NCI-H1092 treated with DMSO at 0.1 percent for 48 hours (cell line): ENCODE results near the gene IKBKG.
A peak's percentile ranks its signal among the peaks of the same experiment; 100 is the strongest.
"Not testable (repeated sequence)": the region's sequence is repeated elsewhere in the genome, so short reads cannot be mapped to it uniquely, and the experiment has no call there.

Experiments
- DNase-seq: peaks from one replicate; lab custom pipeline; 2025; lab: John Stamatoyannopoulos, UW

IKBKG gene

DNA sequence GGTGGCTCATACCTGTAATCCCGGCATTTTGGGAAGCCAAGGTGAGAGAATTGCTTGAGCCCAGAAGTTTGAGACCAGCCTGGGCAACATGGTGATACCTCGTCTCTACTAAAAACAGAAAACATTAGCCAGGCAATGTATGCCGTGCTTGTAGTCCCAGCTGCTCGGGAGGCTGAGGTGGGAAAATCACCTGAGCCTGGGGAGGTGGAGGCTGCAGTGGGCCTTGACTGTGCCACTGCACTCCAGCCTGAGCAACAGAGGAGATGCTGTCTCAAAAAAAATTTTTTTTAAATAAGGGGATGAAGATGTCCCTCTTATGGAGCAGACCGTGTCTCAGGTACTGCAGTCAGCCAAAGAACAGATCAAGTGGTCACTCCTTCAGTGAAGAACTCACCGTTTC lies 58.1 kb downstream of the IKBKG start:
- DNase-seq = no peak

DNA sequence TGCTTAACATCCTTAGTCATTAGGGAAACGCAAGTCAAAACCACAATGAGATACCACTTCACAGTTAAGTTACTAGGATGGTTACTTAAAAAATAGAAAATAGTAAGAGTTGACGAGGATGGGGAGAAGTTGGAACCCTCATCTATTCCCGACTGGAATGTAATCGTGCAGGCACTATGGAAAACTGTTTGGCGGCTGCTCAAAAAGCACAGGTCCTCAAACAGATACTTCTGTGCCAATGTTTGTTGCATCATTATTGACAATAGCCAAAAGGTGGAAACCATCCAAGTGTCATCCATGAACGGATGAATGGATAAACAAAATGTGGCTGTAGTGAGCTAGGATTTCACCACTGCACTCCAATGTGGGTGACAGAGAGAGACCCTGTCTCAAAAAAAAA lies 60.0 kb downstream of the IKBKG start:
- DNase-seq = peak; percentile 84

DNA sequence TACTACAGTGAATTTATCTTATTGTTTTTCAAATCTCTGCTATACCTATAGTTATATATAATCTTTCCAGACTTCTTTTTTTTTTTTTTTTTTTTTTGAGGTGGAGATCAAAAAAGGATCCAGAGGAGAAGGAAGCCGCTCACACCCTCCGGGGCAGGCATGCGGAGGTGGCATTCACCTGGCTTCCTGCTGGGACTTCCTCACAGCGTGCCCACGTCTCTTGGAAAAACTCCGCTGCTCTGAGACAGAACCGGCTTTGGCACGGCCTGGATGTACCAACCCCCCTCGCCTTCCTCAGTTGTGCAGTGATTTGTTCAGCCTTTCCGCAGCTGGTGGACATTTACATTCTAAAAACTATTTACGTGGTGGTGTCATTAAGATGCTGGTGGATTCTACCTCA lies 60.6 kb downstream of the IKBKG start:
- not testable (repeated sequence) for DNase-seq

DNA sequence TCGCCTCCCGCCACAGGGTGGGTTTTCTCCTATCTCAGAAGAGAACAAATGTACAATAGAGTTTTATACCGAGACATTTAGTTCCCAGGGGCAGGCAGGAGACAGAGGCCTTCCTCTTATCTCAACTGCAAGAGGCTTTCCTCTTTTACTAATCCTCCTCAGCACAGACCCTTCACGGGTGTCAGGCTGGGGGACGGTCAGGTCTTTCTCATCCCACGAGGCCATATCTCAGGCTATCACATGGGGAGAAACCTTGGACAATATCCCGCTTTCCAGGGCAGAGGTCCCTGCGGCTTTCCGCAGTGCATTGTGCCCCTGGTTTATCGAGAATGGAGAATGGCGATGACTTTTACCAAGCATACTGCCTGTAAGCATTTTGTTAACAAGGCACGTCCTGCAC lies 61.4 kb downstream of the IKBKG start:
- DNase-seq = not testable (repeated sequence)

DNA sequence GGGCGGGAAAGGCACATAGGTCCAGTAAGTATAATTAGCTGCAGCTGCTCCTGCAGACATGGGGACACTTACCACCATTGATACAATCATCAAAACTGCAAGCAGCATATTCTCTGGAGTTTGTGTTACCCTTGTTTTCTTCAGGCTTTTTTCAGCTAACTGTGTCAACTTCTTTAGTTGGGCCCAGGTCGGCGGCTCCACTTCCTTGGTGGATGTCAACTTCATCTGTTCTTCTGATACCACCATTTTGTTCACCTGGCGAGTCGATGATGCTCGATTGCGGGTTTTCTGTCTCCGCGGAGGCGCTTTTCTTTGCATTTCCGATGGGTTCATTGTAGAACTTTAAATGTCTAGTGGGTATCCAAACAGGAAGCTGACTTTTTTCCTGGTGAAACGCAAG lies 63.7 kb downstream of the IKBKG start:
- not testable (repeated sequence) for DNase-seq

DNA sequence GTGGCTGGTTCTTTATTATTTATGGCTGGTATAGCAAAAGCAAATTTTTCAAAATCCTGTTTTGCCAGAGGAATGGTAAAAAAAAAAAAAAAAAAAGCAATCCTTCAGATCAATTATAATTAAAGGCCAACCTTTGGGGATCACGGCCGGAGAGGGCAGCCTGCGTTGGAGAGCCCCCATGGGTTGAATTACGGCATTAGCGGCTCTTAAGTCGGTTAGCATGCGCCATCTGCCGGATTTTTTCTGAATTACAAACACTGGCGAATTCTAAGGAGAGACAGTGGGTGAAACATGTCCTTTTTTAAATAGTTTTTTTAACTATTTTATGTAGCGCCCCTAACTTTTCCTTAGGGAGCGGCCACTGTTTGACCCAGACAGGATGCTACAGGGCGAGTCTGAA lies 66.2 kb downstream of the IKBKG start:
- not testable (repeated sequence) for DNase-seq
